Endothelial cell of umbilical vein (primary cell): ENCODE measurements around the gene RIPOR3. TPM values are rescaled to one million over a fixed set of nuclear protein-coding genes. Genes with fewer than 3 reads are reported as not detected.
A peak's percentile ranks its signal among the peaks of the same experiment; 100 is the strongest.

Experiments used
- BruUV-seq: library from RNA; stranded (reverse); fragments of 400-500 nt; replicated peaks from 2 replicates; lab custom pipeline; 2021; lab: Mats Ljungman, UMichigan
- CTCF ChIA-PET: fragments of 300-600, 350-600 bp; sonication (Branson Sonifier 250); formaldehyde crosslinking; loops from one replicate; lab custom pipeline; 2021; ENCODE audit warnings: antibody characterized with exemption, inconsistent platforms; lab: Charles Lee
- POLR2A ChIA-PET: fragments of 300-600, 350-600 bp; sonication (Branson Sonifier 250); formaldehyde crosslinking; loops from one replicate; lab custom pipeline; 2021; ENCODE audit warnings: antibody characterized with exemption, inconsistent platforms; lab: Charles Lee
- DNase-seq: peaks from one replicate; pipeline ENCODE4 v3.0.0-alpha.2; 2011; ENCODE audit warnings: low read depth, low spot score
- FAIRE-seq: peaks from 2 replicates; lab custom pipeline; 2011; peaks lifted over from hg19 to GRCh38; lab: Jason Lieb, UNC
- H2AFZ ChIP-seq: 2 replicates; pipeline ENCODE4 v1.6.0; 2012; ENCODE audit warnings: low read depth, low read length, control low read depth, inconsistent platforms
- H3K27ac ChIP-seq: 2 replicates; pipeline ENCODE4 v1.5.1; 2011; ENCODE audit warnings: low read depth, mild to moderate bottlenecking, control low read depth, low read length, moderate library complexity; ENCODE audit not compliant: insufficient read depth
- H3K27me3 ChIP-seq, 2 experiments: 2 replicates each; pipeline versions ENCODE4 v1.6.0 to v1.6.1; 2011; ENCODE audit warnings: low read length in 2 of 2, mixed read lengths in 1 of 2; ENCODE audit not compliant: control insufficient read depth in 2 of 2, insufficient read depth in 2 of 2
- H3K36me3 ChIP-seq, 2 experiments: 2 replicates in 1 of 2; 3 replicates in 1 of 2; pipeline ENCODE4 v1.5.1; 2011; ENCODE audit warnings: low read length in 2 of 2, mild to moderate bottlenecking in 1 of 2, moderate library complexity in 1 of 2; ENCODE audit not compliant: control insufficient read depth in 2 of 2, insufficient read depth in 2 of 2; ENCODE audit errors: extremely low read depth in 1 of 2
- H3K4me1 ChIP-seq: 3 replicates; pipeline ENCODE4 v1.5.1; 2011; ENCODE audit warnings: mild to moderate bottlenecking, low read length; ENCODE audit not compliant: control insufficient read depth, insufficient read depth; ENCODE audit errors: extremely low read depth
- H3K4me2 ChIP-seq: 2 replicates; pipeline ENCODE4 v1.6.1; 2011; ENCODE audit warnings: low read length, control low read depth, mixed read lengths; ENCODE audit not compliant: insufficient read depth
- H3K4me3 ChIP-seq, 3 experiments: fragments of 200-600 bp in 1 of 3; sonication (generic), shearing (Covaris generic) in 1 of 3; replicated peaks in 1 of 3; 2 replicates each; pipeline ENCODE4 v1.5.1; 2011 to 2016; ENCODE audit warnings: control low read depth in 3 of 3, low read length in 3 of 3, mild to moderate bottlenecking in 2 of 3, inconsistent platforms in 1 of 3, low read depth in 1 of 3, moderate library complexity in 1 of 3; ENCODE audit not compliant: insufficient read depth in 1 of 3
- H3K79me2 ChIP-seq: 2 replicates; pipeline ENCODE4 v1.6.0; 2012; ENCODE audit warnings: low read length, inconsistent platforms; ENCODE audit not compliant: control insufficient read depth, insufficient read depth
- H3K9ac ChIP-seq: replicated peaks from 2 replicates; pipeline ENCODE3; 2011; ENCODE audit warnings: low read length, control low read depth; ENCODE audit not compliant: insufficient read depth; ENCODE audit errors: extremely low read depth
- H3K9me1 ChIP-seq: replicated peaks from 3 replicates; pipeline ENCODE4 v1.6.0; 2011; ENCODE audit warnings: mild to moderate bottlenecking, low read length; ENCODE audit not compliant: control insufficient read depth, insufficient read depth; ENCODE audit errors: extremely low read depth
- H3K9me3 ChIP-seq: replicated peaks from 2 replicates; pipeline ENCODE4 v1.5.1; 2012; ENCODE audit warnings: low read length, inconsistent platforms; ENCODE audit not compliant: control insufficient read depth, insufficient read depth
- H4K20me1 ChIP-seq: replicated peaks from 2 replicates; pipeline ENCODE3; 2011; ENCODE audit warnings: mild to moderate bottlenecking, low read length; ENCODE audit not compliant: control insufficient read depth, insufficient read depth; ENCODE audit errors: extremely low read depth
- EZH2 ChIP-seq: IDR thresholded peaks from 2 replicates; pipeline ENCODE4 v1.6.1; 2012; ENCODE audit warnings: borderline replicate concordance, low read depth, mild to moderate bottlenecking, moderate library complexity, low read length, inconsistent platforms; ENCODE audit not compliant: severe bottlenecking
- FOS ChIP-seq: IDR thresholded peaks from 2 replicates; pipeline ENCODE4 v1.6.1; 2011; ENCODE audit warnings: mild to moderate bottlenecking, low read length, moderate library complexity, borderline replicate concordance; ENCODE audit not compliant: insufficient read depth
- GATA2 ChIP-seq: IDR thresholded peaks from 2 replicates; pipeline ENCODE4 v1.7.0; 2011; ENCODE audit warnings: low read depth, mild to moderate bottlenecking, moderate library complexity, mixed read lengths, low read length; ENCODE audit not compliant: insufficient read length, insufficient read depth
- JUN ChIP-seq: IDR thresholded peaks from 2 replicates; pipeline ENCODE4 v1.6.1; 2011; ENCODE audit warnings: borderline replicate concordance, low read depth; ENCODE audit not compliant: insufficient read length, insufficient read depth
- MYC ChIP-seq: IDR thresholded peaks from one replicate; pipeline ENCODE4 v1.6.1; 2011; ENCODE audit warnings: mild to moderate bottlenecking, low read depth, low read length
- POLR2A ChIP-seq: IDR thresholded peaks from 2 replicates; pipeline ENCODE4 v1.6.1; 2012; ENCODE audit warnings: low read depth, mild to moderate bottlenecking, control low read depth, low read length
- POLR2AphosphoS5 ChIP-seq: IDR thresholded peaks from 2 replicates; pipeline ENCODE4 v1.6.1; 2012; ENCODE audit warnings: low read depth, mild to moderate bottlenecking, control low read depth, low read length, moderate library complexity; ENCODE audit not compliant: insufficient read depth
- dilution Hi-C: fragments of 300-500 bp; cut with MboI; formaldehyde crosslinking; loops from one replicate; pipeline ENCODE4 v1.15.0; 2019; ENCODE audit warnings: low sequenced_read_pairs; ENCODE audit not compliant: extremely low pct_ligation_motif_present
- intact Hi-C: fragments of 100-400 bp; cut with micrococcal nuclease; formaldehyde crosslinking; loops from one replicate; pipeline ENCODE4 v1.10.0; 2022
- polyA plus RNA-seq, 4 experiments: library from polyadenylated mRNA; depleted of rRNA in 3 of 4; stranded (reverse) in 3 of 4; unstranded in 1 of 4; fragments of >200 nt; gene quantifications; 2 replicates each; pipeline versions ENCODE4 v1.2.1 to v1.2.3, GENCODE V29; 2011 to 2012; ENCODE audit warnings: missing spikeins in 1 of 4
- total RNA-seq: library from RNA; stranded (reverse); gene quantifications from 2 replicates; pipeline ENCODE4 v1.2.3, GENCODE V29; 2021
- TF ChIP-seq, protein P1 (sequence below): IDR thresholded peaks from 2 replicates; pipeline ENCODE4 v1.6.1; 2011; ENCODE audit not compliant: insufficient read depth, insufficient read length
- TF ChIP-seq, protein P2 (sequence below), 2 donors: IDR thresholded peaks; 1 replicate in 1 of 2; 2 replicates in 1 of 2; pipeline ENCODE4 v1.5.1; 2011; ENCODE audit warnings: low read length in 2 of 2, mild to moderate bottlenecking in 2 of 2, moderate library complexity in 2 of 2, control low read depth in 1 of 2, inconsistent platforms in 1 of 2, low read depth in 1 of 2; ENCODE audit not compliant: insufficient read depth in 1 of 2; ENCODE audit errors: extremely low read depth in 1 of 2

RIPOR3 gene
- total and polyA plus RNA-seq, 2 donors (not counting 3 experiments of a cell fraction or from before 2014, with no cell fraction given), result not detected

- H2AFZ ChIP-seq, result no peak overlapping the region
- TF ChIP-seq EZH2 (peak; percentile 44), MYC (no peak), POLR2AphosphoS5 (peak; percentile 33)
- no peaks in the 10 kb centered on the region for H3K9me3 ChIP-seq
- H3K9ac ChIP-seq, result no peak overlapping the region
- no peak overlapping the region for H3K4me2 ChIP-seq
- no peaks in the 10 kb centered on the region for H3K9me1 ChIP-seq
- H3K27me3 ChIP-seq, result peaks cover 0 to 2% of the 10 kb centered on the region in 2 experiments
- intact Hi-C loops, result loop anchor here (10.0 kb wide), 1 partner anchor 150 kb away; no protein-coding TSS in a partner anchor
- no peaks in the 10 kb centered on the region for H4K20me1 ChIP-seq
- H3K27ac ChIP-seq, result no peak overlapping the region
- no peak for FAIRE-seq
- no TSS peak for BruUV-seq
- dilution Hi-C loops, result no loop called here
- ChIA-PET POLR2A (no interaction called here), CTCF (interaction anchor here (1.2 to 1.5 kb wide), 2 partner anchors 10 to 155 kb away, joined by 4 to 5 read pairs; no protein-coding TSS in a partner anchor)
- H3K36me3 ChIP-seq, result peaks cover 0 to 3% of the 10 kb centered on the region in 2 experiments
- H3K4me1 ChIP-seq, result peaks cover 10% of the 10 kb centered on the region
- H3K4me3 ChIP-seq, result no peak overlapping the region
- DNase-seq, result no peak
- no peaks in the 10 kb centered on the region for H3K79me2 ChIP-seq
These were observed 96.5 kb downstream of the RIPOR3 start for GRCh38 chr20:50594591-50595432.

DNA sequence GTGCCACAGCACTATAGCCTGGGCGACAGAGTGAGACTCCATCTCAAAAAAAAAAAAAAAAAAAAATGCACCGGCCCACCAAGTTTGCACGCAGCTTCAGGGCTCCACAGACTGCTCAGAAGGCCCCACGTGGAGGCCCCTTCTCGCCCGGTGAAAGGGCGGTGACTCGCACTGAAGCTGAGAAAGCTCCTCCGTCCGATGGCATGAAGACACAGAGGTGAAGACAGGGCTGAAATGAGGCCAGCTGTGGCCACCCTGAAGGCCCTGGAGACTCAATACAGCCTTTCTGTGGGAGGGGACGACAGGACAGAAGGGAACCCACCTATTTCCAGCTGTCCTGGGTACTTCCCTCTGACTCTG, 97.1 kb downstream of the RIPOR3 start:
- no peaks in the 10 kb centered on the region for H3K9me3 ChIP-seq
- no peak for DNase-seq
- H3K9ac ChIP-seq, result no peak overlapping the region
- no peak overlapping the region for H3K27ac ChIP-seq
- FAIRE-seq, result no peak
- intact Hi-C loops, result loop anchor here (10.0 kb wide), 1 partner anchor 151 kb away; no protein-coding TSS in a partner anchor
- H3K4me2 ChIP-seq, result no peak overlapping the region
- no TSS peak for BruUV-seq
- H3K9me1 ChIP-seq, result no peaks in the 10 kb centered on the region
- H4K20me1 ChIP-seq, result no peaks in the 10 kb centered on the region
- TF ChIP-seq, protein P1, sequence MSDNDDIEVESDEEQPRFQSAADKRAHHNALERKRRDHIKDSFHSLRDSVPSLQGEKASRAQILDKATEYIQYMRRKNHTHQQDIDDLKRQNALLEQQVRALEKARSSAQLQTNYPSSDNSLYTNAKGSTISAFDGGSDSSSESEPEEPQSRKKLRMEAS, result no peak
- TF ChIP-seq POLR2AphosphoS5 (no peak), EZH2 (no peak), GATA2 (no peak), FOS (no peak), MYC (no peak), JUN (no peak), POLR2A (no peak)
- TF ChIP-seq, protein P2, sequence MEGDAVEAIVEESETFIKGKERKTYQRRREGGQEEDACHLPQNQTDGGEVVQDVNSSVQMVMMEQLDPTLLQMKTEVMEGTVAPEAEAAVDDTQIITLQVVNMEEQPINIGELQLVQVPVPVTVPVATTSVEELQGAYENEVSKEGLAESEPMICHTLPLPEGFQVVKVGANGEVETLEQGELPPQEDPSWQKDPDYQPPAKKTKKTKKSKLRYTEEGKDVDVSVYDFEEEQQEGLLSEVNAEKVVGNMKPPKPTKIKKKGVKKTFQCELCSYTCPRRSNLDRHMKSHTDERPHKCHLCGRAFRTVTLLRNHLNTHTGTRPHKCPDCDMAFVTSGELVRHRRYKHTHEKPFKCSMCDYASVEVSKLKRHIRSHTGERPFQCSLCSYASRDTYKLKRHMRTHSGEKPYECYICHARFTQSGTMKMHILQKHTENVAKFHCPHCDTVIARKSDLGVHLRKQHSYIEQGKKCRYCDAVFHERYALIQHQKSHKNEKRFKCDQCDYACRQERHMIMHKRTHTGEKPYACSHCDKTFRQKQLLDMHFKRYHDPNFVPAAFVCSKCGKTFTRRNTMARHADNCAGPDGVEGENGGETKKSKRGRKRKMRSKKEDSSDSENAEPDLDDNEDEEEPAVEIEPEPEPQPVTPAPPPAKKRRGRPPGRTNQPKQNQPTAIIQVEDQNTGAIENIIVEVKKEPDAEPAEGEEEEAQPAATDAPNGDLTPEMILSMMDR (IDR thresholded peaks at IDR 0.05; ENCODE audit: extremely low read depth in 1 of 2, insufficient read depth in 1 of 2, low read depth in 1 of 2, low read length in 2 of 2), result no peak
- H3K4me3 ChIP-seq, result no peak overlapping the region
- ChIA-PET POLR2A (no interaction called here), CTCF (interaction anchor here (2.5 kb wide), 1 partner anchor 155 kb away, joined by 19 read pairs; no protein-coding TSS in a partner anchor)
- dilution Hi-C loops, result no loop called here
- H3K27me3 ChIP-seq, result peaks cover 0 to 2% of the 10 kb centered on the region in 2 experiments
- H3K4me1 ChIP-seq, result peaks cover 10% of the 10 kb centered on the region
- no peak overlapping the region for H2AFZ ChIP-seq
- H3K36me3 ChIP-seq, result peaks cover 0 to 6% of the 10 kb centered on the region in 2 experiments
- no peaks in the 10 kb centered on the region for H3K79me2 ChIP-seq
